Adrenal gland (tissue), 12 donors: ENCODE measurements around the gene CXXC5. TPM values are rescaled to one million over a fixed set of nuclear protein-coding genes. Genes with fewer than 3 reads are reported as not detected.
A peak's percentile ranks its signal among the peaks of the same experiment; 100 is the strongest.

Experiments
- DNase-seq, 7 donors: peaks; one replicate each; pipeline ENCODE4 v3.0.0-alpha.2; 2019 to 2020
- H3K27ac ChIP-seq, 5 donors: fragments of 200-600 bp; sonication (generic) in 4 of 5; 1 replicate in 3 of 5; 2 replicates in 2 of 5; pipeline versions ENCODE4 v1.5.1 to v1.8.0; 2016 to 2020; ENCODE audit warnings: mild to moderate bottlenecking in 1 of 5
- H3K27me3 ChIP-seq: fragments of 200-600 bp; 2 replicates; pipeline ENCODE4 v1.8.0; 2021
- H3K36me3 ChIP-seq, 2 donors: fragments of 200-600 bp; replicated peaks in 1 of 2; 1 replicate in 1 of 2; 2 replicates in 1 of 2; pipeline versions ENCODE4 v1.5.1 to v1.8.0; 2018 to 2022
- H3K4me1 ChIP-seq, 2 donors: fragments of 200-600 bp; replicated peaks in 1 of 2; 1 replicate in 1 of 2; 2 replicates in 1 of 2; pipeline versions ENCODE4 v1.5.1 to v1.8.0; 2018 to 2021
- H3K4me3 ChIP-seq, 4 donors: fragments of 200-600 bp; sonication (generic) in 3 of 4; one replicate each; pipeline ENCODE4 v1.5.1; 2016 to 2018
- H3K9me3 ChIP-seq, 3 donors: fragments of 200-600 bp; sonication (generic) in 1 of 3; replicated peaks in 1 of 3; 1 replicate in 2 of 3; 2 replicates in 1 of 3; pipeline versions ENCODE4 v1.5.1 to v1.8.0; 2016 to 2021
- POLR2A ChIP-seq, 2 donors: fragments of 450-650 bp; IDR thresholded peaks; one replicate each; pipeline ENCODE4 v1.6.1; 2017; ENCODE audit warnings: antibody characterized with exemption in 2 of 2, mild to moderate bottlenecking in 2 of 2, moderate library complexity in 1 of 2
- WGBS, 4 donors: extraction: QIAGEN DNeasy Blood & Tissue Kit in 2 of 4; methylation state at CpG; one replicate each; pipeline versions ENCODE4 v1.1.5 to v1.1.7; 2013 to 2017; 5-methylcytosine and 5-hydroxymethylcytosine counted together
- intact Hi-C, 2 donors: fragments of 100-400 bp; cut with DNase I; formaldehyde crosslinking; loops; one replicate each; pipeline versions ENCODE4 v1.14.1 to v1.15.0; 2022 to 2023
- polyA plus RNA-seq, 3 donors: library from polyadenylated mRNA; stranded (reverse); fragments of 200-250 nt in 2 of 3; fragments of 350-450 nt in 1 of 3; fragmentation: Illumina TruSeq in 1 of 3; extraction: RNeasy Lipid Tissue Mini Kit (QIAGEN cat#74804) in 1 of 3; gene quantifications; one replicate each; pipeline ENCODE4 v1.2.3, GENCODE V29; 2013 to 2014
- total RNA-seq, 9 donors: library from RNA; depleted of rRNA in 4 of 9; stranded (reverse); fragments of >200 nt in 4 of 9; fragments of 120-200 nt in 1 of 9; fragmentation: NEBNext Ultra II Directional in 1 of 9; extraction: Animal tissue kit (Norgen Biotek cat#: 25700) in 1 of 9; gene quantifications; one replicate each; pipeline versions ENCODE4 v1.1.0 to v1.2.4, GENCODE V29; 2013 to 2023
- TF ChIP-seq, protein P1 (sequence below), 6 experiments: fragments of 450-650 bp in 4 of 6; fragments of 200-600 bp in 2 of 6; sonication (generic) in 1 of 6; IDR thresholded peaks; 1 replicate in 5 of 6; 2 replicates in 1 of 6; pipeline versions ENCODE4 v1.5.1 to v1.8.0; 2016 to 2021; ENCODE audit warnings: antibody characterized with exemption in 6 of 6, mild to moderate bottlenecking in 2 of 6, moderate library complexity in 1 of 6
- donor health status: healthy with polysubstance abuse.
- donor health status: Bipolar disorder and iron deficiency.
- donor health status: DM: yes; HTN: yes; CAD: no.
- donor health status: DM: no; HTN: no; CAD: no.
- donor health status: DM: no; HTN: no; CAD: no.
- donor health status: DM: yes; HTN: yes; CAD: no.

CXXC5 gene
- total and polyA plus RNA-seq, 12 donors = 16.2 to 79.3 (median 34.7) TPM

DNA sequence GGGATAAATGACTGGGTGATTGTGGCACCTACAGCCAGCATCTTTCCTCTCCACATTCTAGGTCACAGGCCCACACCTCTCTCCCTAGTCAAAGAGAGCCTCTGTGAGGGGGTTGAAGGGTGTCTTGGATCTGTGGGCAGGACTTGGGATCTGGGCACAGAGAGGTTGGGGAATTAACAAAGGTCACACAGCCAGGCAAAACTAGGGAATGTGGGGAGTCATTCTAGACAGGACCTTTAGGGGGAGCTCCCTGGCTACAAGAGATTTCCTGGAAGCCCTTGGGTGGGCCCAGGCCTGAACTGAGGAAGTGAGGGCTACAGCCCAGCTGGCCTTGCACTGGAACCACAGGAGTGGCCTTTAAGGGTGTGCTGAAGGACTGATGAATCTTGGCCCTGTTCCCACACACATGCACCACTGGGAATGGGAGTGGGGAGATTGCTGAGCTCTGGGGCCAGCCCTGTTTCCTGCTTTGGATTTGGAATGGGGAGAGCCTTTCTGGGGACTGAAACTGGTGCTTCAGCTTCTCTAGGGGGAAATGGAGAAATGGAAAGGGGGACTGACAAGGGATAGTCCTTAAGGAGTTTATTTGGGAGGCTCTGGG, 12.4 kb upstream of the CXXC5 start:
- no peak for TF ChIP-seq POLR2A (IDR thresholded peaks at IDR 0.05)
- TF ChIP-seq, protein P1, sequence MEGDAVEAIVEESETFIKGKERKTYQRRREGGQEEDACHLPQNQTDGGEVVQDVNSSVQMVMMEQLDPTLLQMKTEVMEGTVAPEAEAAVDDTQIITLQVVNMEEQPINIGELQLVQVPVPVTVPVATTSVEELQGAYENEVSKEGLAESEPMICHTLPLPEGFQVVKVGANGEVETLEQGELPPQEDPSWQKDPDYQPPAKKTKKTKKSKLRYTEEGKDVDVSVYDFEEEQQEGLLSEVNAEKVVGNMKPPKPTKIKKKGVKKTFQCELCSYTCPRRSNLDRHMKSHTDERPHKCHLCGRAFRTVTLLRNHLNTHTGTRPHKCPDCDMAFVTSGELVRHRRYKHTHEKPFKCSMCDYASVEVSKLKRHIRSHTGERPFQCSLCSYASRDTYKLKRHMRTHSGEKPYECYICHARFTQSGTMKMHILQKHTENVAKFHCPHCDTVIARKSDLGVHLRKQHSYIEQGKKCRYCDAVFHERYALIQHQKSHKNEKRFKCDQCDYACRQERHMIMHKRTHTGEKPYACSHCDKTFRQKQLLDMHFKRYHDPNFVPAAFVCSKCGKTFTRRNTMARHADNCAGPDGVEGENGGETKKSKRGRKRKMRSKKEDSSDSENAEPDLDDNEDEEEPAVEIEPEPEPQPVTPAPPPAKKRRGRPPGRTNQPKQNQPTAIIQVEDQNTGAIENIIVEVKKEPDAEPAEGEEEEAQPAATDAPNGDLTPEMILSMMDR (IDR thresholded peaks at IDR 0.05) = peak; percentile 35 to 69 (median 56)
- peak; percentile 55 to 87 (median 81) for DNase-seq
- intact Hi-C loops = loop anchor here (2.0 to 5.0 kb wide), 5 partner anchors 42 to 129 kb away; no protein-coding TSS in a partner anchor
- no peaks in the 10 kb centered on the region for H3K36me3 ChIP-seq
- H3K4me1 ChIP-seq = peaks cover 14 to 35% of the 10 kb centered on the region in 2 donors
- H3K27me3 ChIP-seq = no peaks in the 10 kb centered on the region
- no peaks in the 10 kb centered on the region for H3K9me3 ChIP-seq
- H3K27ac ChIP-seq = peak overlapping the region in 3 of 5 donors; percentile 22 to 85 (median 36)
- no peak overlapping the region for H3K4me3 ChIP-seq

DNA sequence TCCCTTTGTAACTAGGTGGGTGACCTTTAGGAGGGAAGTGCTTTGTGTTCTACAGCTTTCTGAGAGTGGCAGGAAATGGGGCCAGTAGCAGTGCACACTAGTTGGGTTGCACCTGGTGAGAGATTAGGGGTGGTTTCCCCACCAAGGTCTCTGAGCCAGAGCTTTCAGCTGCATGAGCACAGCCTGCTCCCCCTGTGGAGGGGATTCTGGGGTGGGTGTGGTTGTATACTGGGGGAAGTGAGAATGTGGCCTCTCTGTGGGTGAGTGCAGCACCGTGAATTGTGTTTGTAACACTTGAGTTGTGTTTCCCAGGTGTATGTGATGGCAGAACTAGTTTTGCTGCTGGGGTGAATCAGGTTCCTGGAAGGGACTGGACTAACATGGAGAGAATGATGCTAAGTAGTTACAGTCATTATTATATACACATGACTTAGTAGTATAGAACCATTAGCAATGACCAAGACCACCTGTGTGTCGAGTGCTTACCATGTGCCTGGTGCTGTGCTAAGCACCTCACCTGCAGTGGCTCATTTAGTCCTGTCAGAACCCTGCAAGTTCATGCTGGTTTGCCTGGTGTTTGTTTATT, 11.8 kb upstream of the CXXC5 start:
- no peak for DNase-seq
- Histone ChIP-seq H3K27ac (peak overlapping the region in 3 of 5 donors; percentile 22 to 85 (median 85)), H3K27me3 (no peaks in the 10 kb centered on the region), H3K4me3 (no peak overlapping the region), H3K36me3 (no peaks in the 10 kb centered on the region), H3K9me3 (no peaks in the 10 kb centered on the region), H3K4me1 (peaks cover 14 to 35% of the 10 kb centered on the region in 2 donors)
- TF ChIP-seq POLR2A (IDR thresholded peaks at IDR 0.05) = no peak
- TF ChIP-seq, protein P1 (IDR thresholded peaks at IDR 0.05) = no peak
- intact Hi-C loops = loop anchor here (5.0 kb wide), 4 partner anchors 41 to 126 kb away; no protein-coding TSS in a partner anchor
- 17 to 74% (median 70%) methylated on average over 1 to 2 of the region's 2 CpGs for WGBS, 4 donors

DNA sequence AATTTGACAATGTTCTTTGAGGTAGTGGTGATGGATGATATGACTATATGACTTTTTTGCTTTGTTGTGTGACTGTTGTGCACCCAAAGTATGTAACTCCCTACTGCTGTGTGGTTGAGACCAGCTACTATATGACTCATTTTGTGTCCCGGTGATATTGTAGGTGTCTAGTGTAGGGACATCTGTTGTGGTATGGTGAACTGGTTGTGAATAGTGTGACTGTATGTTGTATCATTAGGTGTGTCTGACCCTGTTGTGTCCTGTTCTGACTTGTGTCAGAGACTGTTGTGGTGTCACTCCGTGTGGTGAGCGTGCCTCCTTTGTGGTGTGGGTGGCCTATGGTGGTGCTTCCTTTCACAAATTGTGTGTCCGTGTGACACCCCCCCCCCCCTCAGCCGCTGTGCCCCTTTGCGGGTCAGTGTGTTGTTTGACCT, 11.2 kb upstream of the CXXC5 start:
- no peak for DNase-seq
- Histone ChIP-seq H3K27me3 (no peaks in the 10 kb centered on the region), H3K4me3 (peak overlapping the region in 2 of 4 donors; percentile 35 to 38), H3K36me3 (no peaks in the 10 kb centered on the region), H3K4me1 (peaks cover 14 to 35% of the 10 kb centered on the region in 2 donors), H3K9me3 (no peaks in the 10 kb centered on the region), H3K27ac (peak overlapping the region in 4 of 5 donors; percentile 37 to 85 (median 66))
- TF ChIP-seq POLR2A (IDR thresholded peaks at IDR 0.05) = no peak
- TF ChIP-seq, protein P1 (IDR thresholded peaks at IDR 0.05) = no peak
- whole genome bisulfite sequencing, 4 donors = 0 to 7% (median 6%) methylated on average over 1 to 6 of the region's 6 CpGs
- intact Hi-C loops = loop anchor here (5.0 kb wide), 4 partner anchors 40 to 125 kb away; no protein-coding TSS in a partner anchor

DNA sequence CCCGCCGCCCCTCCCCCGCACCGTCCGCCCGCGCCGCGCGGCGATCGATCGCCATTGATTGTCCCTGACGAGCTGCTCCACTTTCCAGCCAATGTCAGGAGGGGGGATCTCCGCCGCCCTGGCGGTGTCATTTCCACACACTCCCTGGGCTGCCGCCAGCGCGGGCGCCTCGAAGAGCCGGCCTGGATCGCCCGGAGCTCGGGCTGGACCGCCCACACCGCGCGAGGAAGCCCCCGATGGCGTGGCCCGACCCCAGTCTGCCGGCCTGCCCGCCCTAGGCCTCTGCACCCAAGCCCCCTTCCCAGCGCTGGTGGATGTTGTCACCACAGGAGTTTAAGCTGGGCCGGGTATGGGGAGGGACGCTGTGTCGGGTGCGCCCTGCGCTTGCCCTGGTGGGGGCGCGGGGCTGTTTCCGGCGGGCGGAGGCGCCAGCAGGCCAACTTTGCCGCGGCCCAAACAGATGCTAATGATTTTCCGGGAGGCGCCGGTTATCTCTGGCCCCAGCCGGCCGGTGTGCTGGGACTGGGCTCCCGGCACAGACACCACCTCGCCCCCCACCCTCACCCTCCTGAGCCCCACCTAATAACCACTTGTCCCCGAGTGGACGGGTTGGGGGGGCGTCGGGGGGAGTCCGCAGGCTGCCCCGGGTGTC, 10.6 kb upstream of the CXXC5 start:
- DNase-seq = peak; percentile 79 to 90 (median 81)
- Histone ChIP-seq H3K36me3 (no peaks in the 10 kb centered on the region), H3K27me3 (no peaks in the 10 kb centered on the region), H3K27ac (peak overlapping the region in 4 of 5 donors; percentile 37 to 85 (median 66)), H3K4me1 (peaks cover 14 to 35% of the 10 kb centered on the region in 2 donors), H3K4me3 (peak overlapping the region in 2 of 4 donors; percentile 35 to 38), H3K9me3 (no peaks in the 10 kb centered on the region)
- intact Hi-C loops = loop anchor here (5.0 kb wide), 4 partner anchors 40 to 125 kb away; no protein-coding TSS in a partner anchor
- WGBS, 4 donors = 7 to 15% (median 12%) methylated on average over 11 to 62 of the region's 62 CpGs
- TF ChIP-seq, protein P1 (IDR thresholded peaks at IDR 0.05) = peak in 2 of 6 experiments; percentile 25 to 40
- peak in 1 of 2 donors; percentile 74 for TF ChIP-seq POLR2A (IDR thresholded peaks at IDR 0.05)
